GM21367 (cell line): ENCODE data around the gene HOXC10.

ENCODE experiments used
- ATAC-seq: cut with Tn5 transposase; IDR thresholded peaks from one replicate; pipeline ENCODE4 v1.9.1; 2021; ENCODE audit not compliant: unreplicated experiment

The HOXC10 gene

GRCh38 chr12:54002278-54002914 is 17.4 kb downstream of the HOXC10 start:
- no peak for ATAC-seq

DNA sequence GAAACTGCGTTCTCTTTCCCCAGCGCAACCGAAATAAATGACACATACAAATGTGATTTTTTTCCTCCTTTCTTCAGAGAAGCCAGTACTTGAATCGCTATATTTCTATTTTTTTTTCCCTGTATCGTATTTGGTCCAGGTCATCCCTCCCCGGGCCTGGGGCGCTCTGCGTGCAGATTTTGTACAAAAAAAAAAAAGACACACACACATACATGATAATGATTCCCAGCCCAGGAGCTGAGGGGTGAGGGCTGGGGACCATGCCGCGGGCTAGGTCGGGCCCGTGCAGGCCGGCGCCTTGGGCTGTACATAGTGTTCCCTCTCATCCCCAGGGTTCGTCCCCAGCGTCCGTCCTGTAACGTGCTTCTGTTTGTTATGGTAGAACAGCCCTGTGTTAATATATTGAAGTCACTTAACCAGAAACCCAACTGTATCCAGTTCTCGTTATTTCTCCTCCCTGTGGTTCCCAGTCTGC is 18.0 kb downstream of the HOXC10 start:
- ATAC-seq: no peak

DNA sequence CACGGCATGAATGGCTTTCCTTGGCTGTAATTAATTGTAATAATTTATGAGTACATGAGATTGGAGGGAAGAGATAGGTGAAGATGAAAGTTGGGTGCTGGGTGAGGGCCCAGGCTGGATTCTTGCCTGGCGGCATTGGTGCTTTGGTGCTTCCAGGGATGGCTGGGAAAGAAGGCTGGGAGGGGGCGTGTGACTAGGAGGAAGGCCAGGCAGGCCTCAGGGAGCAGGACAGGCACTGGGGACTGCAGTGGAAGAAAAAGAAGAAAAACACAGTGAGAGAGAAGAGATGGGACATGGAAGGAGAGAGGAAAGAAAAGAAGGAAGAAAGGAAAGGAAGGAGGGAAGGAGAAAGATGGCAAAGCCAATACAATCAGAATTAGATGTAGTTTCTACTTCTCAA is 18.7 kb downstream of the HOXC10 start:
- no peak for ATAC-seq

GRCh38 chr12:54004063-54004840 is 19.3 kb downstream of the HOXC10 start:
- ATAC-seq: no peak

DNA sequence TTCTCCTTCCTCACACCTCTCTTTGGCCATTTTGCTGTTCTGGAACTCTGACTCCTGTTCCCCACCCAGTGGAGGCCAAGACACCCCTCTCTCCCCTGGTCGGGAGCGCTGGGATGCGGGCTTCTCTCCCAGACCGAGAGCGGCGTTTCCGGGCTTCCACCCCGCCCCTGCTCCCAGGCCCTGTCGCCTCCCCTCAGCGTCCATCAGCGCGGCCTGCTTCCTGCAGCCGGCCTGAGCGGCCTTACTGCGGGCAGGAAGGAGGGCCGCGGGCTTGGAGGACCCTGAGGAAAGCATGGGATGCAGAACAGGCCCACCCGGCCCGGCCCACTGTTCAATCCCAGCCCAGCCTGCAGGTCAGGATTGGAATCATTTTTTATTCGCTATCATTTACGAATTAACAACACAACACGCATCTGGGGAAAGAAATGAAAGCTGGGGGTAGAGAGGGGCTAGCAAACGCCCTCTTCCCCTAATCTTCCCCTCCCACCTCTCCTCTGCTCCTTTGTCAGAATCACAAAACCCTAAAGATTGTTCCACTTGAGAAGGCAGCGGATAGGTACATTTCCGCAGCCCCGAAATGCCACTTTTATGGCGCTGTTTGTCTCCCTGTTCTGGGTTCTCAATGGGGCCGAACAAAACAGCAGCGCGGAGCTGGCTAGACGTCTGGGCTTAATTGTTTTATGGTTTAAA is 20.0 kb downstream of the HOXC10 start:
- ATAC-seq: no peak

- ATAC-seq: no peak
Observed at GRCh38 chr12:54005531-54005852, 20.5 kb downstream of the HOXC10 start.

GRCh38 chr12:54005853-54006558 is 21.1 kb downstream of the HOXC10 start:
- ATAC-seq: no peak

DNA sequence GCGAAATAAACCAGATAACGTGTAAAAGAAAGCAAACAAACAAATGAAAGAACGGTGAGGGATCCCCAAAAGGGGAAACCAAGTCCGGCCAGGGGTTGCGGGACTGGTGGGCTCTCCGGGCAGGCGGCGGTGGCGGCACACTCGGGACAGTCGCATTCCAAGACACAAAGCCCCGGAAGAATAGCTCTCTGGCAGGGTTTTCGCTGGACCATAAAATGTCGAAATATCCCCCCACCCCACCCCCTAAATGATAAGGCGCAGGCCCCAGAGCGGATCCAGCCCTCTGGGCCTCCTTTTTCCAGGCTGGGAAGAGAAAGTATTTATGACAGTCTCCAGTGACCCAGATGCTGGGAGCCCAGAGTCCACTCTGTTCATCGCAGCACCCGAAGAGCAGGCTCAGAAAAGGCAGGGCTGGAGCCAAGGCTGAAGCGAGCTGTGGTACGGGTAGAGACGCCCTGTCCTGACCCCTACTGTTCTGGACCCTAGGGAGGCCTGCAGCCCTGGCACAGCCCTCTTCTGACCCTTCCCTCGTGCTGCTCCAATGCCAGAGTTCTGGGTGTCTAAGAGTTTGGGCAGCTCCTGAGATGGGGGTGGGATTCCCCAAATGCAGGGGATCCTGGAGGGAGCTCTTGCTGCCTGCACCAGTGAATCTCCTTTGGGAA is 21.7 kb downstream of the HOXC10 start:
- ATAC-seq: no peak

- no peak for ATAC-seq
Observed at GRCh38 chr12:54007538-54008259, 22.8 kb downstream of the HOXC10 start.

DNA sequence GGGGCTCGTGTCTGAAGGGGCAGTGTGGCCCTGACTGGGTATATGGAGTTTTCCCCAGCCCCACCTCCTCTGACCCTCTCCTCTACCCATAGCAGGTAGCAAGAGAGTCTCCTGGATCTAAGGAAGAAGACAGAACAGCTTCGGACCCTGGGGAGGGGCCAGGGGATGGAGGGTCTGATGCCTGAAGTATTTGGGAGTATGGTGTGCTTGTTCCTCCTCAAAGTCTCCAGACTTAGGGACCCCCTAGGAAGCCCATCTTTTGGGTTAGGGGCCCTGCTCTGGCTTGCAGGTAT is 23.3 kb downstream of the HOXC10 start:
- ATAC-seq: no peak

DNA sequence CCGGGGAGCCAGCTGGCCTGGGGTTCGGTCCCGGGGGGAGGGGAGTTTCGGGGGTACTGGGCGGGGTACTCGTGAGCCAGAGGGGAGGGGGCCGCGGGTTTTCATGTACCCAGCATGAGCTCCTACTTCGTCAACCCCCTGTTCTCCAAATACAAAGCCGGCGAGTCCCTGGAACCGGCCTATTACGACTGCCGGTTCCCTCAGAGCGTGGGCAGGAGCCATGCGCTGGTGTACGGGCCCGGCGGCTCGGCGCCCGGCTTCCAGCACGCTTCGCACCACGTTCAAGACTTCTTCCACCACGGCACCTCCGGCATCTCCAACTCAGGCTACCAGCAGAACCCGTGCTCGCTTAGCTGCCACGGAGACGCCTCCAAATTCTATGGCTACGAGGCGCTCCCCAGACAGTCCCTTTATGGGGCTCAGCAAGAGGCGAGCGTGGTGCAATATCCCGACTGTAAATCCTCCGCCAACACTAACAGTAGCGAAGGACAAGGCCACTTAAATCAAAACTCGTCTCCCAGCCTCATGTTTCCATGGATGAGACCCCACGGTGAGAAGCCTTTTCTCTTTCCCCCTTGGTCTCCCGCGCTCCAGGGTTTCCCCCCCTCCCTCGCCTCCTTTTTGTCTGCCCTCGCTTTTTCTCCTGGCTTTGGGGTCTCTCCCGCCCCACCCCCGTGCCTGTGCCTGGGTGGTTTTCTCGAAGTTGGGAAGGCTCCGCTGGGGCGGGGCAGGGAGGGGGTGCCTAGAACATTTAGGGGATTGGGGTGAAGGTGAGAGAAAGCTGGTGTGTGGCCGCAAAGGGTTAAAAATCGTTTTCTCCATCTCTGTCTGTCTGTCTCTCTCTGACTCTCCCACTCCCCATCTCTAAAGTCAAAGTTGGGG is 24.5 kb downstream of the HOXC10 start:
- no peak for ATAC-seq

DNA sequence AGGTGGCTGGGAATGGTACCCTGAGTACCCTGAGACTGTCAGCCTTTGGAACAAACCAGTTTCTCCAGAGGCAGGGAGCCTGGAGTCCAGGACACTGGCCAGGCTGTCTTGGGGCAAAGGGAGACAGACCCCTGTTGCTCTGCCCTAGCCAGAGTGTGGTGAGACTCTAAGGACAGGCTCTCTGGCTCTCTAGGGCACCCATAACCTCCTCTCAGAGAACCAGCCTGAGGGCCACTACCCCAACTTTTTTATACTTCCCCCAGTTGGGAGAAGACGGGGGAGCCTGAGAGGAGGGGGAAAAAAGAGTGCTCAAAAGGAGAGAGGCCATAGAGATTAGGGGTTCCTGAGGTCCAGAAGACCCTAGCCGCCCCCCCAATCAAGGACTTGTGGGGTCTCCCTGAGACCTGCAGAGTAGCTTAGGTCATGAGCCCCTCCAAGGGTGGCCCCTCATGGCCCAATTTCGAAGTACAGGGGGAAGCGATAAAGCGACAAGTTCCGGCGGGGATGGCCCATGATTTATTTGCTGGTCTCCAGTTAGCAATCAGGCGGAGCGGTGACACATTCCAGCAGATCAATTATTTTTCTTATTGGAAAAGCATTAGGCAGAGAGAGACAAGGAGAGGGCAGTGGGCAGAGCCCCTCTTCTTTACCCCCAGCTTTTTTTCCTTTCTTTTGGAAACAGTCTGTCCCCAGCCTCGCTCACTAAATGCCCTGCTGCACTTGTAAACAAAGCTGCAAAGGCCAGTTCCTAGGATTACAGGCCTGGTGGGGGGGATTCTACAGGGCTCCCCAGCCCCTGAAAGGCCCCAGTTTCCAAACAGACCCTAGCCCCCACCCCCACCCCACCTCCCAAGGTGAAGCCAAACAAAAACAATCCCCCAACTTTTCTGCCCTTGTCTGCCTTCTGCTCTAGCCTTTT is 25.4 kb downstream of the HOXC10 start:
- no peak for ATAC-seq

- no peak for ATAC-seq
Observed at GRCh38 chr12:54010972-54011664, 26.2 kb downstream of the HOXC10 start.

DNA sequence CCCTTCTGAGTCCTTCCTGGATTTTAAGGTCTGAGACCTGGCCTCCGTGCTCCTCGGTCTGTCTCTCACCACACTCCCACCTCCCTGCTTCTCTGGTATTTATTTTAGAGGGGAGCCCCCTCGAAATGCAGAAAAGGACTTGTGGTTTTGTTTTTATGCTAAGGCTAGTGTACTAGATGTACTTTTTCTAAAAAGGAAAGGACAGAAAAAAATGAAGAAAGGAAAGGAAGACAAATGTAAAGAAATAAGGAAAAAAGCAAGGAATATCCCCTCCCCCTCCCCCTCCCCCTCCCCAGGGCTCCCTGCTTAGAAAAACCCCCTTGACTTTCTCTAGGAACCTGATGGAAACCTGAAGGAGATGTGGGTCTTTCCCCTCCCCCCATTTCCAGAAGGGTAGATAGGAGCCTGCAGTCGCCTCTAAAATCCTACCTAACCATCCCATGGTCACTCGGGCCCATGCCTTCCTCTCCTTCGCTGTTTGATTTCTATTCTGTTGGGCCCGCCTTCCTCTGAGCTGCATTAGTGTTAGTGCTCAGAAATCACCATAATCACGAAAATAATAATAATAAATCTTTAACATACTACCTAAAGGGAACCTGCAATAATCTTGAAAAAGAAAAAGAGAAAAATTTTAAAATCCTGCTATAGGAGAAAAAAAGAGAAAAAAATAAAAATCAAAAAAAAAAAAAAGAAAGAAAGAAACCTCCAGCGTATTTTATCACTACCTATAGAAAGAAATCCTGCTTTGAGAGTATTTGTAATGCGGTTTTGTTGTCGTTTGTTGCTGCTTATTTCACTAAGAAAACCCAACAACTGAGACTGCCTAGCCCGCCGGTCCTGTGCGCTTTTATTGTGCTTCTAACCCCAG is 27.0 kb downstream of the HOXC10 start:
- ATAC-seq: no peak

DNA sequence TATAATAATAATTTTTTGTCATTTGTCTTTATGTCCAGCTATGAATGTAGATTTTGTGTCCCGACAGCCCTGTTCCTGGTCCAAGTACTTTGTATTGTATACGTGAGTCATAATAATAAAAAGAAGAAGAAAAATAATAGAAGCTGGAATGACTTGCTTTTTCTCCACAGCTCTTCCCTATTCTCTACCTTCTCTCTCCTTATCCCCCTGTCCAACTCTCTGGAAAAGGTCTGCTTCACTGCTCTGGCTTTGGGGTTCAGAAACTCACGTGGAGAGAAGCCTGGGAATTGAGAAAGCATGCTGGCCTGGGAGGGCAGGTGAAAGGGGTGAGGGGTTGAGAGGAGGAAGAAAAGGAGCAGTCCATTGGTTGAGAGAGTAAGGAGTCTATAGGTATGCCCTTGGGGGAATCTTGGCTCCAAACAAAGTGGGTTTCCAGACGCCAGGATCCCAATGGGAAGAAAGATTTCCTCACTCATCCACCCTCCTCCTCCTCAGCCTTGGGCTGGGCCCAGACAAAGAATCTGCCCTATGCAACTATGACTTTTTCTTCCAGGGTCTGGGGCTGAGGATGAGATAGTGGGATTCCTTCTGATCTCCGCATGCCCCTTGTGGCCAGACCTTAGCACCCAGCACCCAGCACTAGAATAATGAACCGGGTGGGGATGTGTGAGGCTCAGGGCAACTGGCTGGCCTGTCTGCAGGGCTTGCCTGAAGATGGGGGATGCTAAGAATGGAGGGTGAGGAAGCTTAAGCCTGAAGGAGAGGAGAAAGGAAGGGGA is 27.9 kb downstream of the HOXC10 start:
- no peak for ATAC-seq

DNA sequence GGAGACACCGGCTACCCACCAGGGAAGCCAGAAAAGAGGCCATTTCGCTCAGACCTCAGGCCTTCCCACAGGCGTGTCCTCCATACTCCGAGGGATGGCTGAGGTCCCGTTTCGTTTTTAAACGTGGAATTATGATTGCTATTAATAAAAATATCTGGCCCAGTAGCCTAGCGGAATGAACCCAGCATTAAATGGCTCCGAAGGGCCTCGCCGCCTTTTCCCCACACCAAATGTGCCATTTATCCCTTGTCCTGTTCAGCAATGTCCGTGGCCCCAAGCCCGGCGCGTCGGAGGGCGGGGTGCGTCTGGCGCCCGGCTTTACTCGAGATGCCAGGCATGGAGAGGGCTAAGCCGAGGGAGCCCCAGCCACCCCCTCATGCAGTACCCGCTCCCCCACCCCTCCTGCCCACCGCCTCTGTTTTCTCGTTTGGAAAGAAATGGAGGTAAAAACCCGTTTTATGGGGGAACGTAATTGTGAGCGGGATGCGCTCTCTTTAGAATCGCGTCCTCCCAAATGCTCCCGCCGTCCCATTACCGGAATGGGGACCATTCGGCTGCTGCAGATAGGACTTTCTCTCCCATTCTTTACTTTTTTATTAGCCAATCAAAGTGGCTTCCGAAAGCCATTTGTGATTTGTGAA is 29.6 kb downstream of the HOXC10 start:
- no peak for ATAC-seq
